ENCODE measurements around the gene MINDY4.

The MINDY4 gene

DNA sequence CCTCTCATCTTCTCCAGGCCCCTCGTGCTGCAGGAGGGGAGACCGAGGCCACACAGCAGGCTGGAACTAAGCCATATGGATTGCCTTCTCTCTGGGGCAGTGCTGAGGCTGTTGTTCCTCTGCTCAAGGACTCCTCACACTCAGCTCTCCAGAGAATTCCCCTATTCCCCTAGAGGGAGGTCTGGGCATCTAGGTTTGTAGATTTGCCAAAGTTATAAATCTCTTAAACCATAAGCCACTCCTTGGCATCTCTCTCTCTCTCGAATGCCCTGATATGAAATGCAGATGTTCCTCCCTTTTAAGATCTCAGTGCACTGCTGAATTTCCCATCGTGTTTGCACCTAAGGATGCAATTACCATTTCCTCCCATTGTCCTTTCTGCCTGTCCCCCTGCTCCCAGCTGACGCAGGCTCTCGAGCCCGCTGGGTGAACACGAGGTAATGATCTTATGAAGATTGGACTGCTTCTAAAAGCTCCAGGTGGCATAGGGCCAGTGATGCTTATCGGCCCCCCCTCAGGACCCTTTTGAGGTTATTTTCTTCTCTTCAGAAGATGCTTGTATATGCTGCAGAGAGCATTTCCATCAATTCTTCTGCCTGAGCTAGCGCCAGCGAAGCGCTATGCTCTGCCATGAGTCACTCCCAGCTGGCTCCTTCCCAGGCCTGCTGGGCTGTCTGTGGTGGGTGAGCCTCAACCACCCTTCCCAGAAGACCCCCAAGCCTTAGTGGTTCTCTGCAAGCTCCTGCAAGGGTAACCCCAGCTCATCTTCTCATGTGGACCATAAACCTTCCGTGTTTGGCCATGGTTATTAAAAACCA is 98.8 kb downstream of the MINDY4 start:
- DNase-seq (ENCODE audit: extremely low read depth, low read depth): no peak
- TF ChIP-seq, protein P1, sequence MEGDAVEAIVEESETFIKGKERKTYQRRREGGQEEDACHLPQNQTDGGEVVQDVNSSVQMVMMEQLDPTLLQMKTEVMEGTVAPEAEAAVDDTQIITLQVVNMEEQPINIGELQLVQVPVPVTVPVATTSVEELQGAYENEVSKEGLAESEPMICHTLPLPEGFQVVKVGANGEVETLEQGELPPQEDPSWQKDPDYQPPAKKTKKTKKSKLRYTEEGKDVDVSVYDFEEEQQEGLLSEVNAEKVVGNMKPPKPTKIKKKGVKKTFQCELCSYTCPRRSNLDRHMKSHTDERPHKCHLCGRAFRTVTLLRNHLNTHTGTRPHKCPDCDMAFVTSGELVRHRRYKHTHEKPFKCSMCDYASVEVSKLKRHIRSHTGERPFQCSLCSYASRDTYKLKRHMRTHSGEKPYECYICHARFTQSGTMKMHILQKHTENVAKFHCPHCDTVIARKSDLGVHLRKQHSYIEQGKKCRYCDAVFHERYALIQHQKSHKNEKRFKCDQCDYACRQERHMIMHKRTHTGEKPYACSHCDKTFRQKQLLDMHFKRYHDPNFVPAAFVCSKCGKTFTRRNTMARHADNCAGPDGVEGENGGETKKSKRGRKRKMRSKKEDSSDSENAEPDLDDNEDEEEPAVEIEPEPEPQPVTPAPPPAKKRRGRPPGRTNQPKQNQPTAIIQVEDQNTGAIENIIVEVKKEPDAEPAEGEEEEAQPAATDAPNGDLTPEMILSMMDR (IDR thresholded peaks at IDR 0.05; ENCODE audit: low read depth, low read length, missing control alignments): no peak
- H3K4me3 ChIP-seq (replicated peaks; ENCODE audit: low read depth, low read length): no peak overlapping the region

DNA sequence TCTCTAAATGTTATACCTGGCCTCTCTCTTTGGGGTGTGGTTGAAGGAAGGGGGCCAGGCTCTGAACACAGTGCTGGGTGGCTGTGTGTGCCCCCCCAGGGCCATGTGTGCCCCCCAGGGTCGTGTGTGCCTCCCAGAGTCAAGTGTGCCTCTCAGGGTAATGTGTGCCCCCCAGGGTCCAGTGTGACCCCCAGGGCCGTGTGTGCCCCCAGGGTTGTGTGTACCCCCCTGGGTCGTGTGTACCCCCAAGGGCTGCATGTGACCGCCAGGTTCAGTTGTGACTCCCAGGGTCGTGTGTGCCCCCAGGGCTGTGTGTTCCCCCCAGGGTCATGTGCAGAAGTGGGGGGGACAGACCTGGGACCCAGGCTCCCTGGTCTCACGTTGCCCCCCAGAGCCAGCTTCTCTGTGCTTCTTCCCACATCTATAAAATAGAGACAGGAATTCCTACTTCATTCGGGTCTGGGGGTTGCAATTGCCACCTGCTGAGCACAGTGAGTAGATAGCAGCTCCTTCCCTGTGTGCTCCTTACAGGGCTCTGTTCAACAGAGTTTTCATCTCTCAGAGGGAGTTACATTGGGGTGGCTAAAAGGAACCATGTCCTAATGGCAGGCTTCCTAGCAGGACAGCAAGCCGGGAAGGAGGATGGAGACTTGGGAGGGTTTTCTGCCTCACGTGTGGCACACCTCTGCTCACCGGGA is 99.8 kb downstream of the MINDY4 start:
- no peak overlapping the region for H3K4me3 ChIP-seq (replicated peaks; ENCODE audit: low read depth, low read length)
- DNase-seq (ENCODE audit: extremely low read depth, low read depth): no peak
- TF ChIP-seq, protein P1 (IDR thresholded peaks at IDR 0.05; ENCODE audit: low read depth, low read length, missing control alignments): no peak

DNA sequence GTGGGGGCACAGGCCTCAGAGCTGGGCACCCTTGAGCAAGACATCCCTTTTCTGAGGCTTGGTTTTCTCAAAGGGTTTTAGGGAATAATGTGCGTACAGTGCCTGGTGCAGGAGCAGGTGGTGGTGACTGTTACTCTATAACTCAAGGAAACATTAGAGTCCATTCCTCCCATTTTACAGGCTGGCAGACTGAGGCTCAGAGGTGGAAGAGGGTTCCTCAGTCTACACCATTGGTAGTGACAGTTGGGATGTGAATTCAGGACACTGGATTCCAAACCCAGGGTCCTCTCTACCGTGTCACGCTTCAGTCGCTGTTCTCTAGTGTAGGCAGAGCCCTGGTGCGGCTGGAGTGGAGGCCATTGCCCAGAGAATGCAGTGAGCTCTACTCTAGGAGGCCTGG is 100.4 kb downstream of the MINDY4 start:
- TF ChIP-seq, protein P1 (IDR thresholded peaks at IDR 0.05; ENCODE audit: low read depth, low read length, missing control alignments): no peak
- H3K4me3 ChIP-seq (replicated peaks; ENCODE audit: low read depth, low read length): no peak overlapping the region
- no peak for DNase-seq (ENCODE audit: extremely low read depth, low read depth)

DNA sequence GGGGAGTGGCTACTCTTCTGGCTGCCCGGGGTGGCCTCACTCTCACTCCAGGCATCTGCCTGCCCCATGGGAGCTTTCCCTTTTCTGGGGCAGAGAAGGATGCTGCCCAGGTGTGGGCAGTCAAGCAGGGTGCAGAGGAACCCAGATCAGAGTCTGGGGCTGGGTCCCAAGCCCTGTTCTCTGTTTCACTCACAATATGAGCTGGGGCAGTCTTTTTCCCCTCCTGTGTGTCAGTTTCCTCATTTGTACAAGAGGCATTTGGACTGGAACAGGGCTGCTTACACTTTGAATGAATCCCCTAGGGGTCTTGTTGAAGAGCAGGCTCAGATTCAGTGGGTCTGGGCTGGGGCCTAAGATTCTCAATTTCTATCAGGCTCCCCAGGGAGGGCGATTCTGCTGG is 102.0 kb downstream of the MINDY4 start:
- DNase-seq (ENCODE audit: extremely low read depth, low read depth): no peak
- TF ChIP-seq, protein P1 (IDR thresholded peaks at IDR 0.05; ENCODE audit: low read depth, low read length, missing control alignments): no peak
- H3K4me3 ChIP-seq (replicated peaks; ENCODE audit: low read depth, low read length): no peak overlapping the region

DNA sequence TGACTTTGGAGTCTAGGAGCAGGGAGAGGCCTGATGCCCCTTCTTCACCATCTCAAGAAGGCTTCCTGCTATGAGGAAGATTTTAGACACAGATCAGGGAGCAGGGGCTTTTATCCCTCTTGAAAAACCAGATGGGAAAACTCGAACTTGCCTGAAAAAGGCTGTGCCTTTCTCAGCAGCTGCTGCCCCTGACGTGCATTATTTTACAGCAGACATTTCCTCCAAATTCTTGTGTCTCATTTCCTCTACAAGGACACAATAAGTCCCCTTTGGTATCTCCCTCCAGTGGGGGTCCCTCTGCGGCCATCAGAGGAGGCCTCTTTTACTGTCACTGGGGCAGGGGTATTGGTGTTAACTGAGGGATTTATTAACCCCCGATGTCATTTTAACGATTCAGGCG is 102.4 kb downstream of the MINDY4 start:
- H3K4me3 ChIP-seq (replicated peaks; ENCODE audit: low read depth, low read length): no peak overlapping the region
- DNase-seq (ENCODE audit: extremely low read depth, low read depth): no peak
- TF ChIP-seq, protein P1 (IDR thresholded peaks at IDR 0.05; ENCODE audit: low read depth, low read length, missing control alignments): no peak

DNA sequence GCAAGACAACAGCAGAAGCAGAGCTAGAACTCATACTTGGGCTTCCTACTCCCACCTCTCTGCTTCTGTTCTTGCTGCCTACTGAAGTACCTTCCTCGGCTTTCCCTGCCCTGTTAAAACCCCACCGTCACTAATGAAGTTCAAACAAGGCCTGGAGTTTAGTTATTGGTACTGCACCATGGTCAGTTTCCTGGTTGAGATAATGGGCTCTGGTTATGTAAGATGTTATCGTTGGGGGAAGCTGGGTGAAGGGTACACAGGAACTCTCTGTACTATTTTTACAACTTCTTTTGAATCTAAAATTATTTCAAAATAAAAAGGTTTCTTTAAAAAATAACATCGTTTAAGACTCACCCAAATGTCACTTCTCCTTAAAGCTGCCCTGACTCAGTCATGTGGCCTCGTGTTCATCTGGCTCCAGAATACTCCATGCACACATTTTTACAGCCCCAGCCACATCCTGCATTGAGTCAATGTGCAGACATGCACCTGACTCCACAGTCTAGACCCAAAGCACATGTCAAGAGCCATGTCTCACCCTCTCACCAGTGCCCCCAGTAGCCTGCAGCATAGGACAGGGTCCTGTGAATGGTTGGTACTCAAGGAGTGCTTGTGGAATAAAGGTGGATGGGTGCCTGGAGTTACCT is 103.6 kb downstream of the MINDY4 start:
- TF ChIP-seq, protein P1 (IDR thresholded peaks at IDR 0.05; ENCODE audit: low read depth, low read length, missing control alignments): no peak
- H3K4me3 ChIP-seq (replicated peaks; ENCODE audit: low read depth, low read length): no peak overlapping the region
- no peak for DNase-seq (ENCODE audit: extremely low read depth, low read depth)

Data from HFF-Myc (cell line).